MCF 10A (cell line): ENCODE measurements around the gene CAMK2G. TPM values are rescaled to one million over a fixed set of nuclear protein-coding genes. Genes with fewer than 3 reads are reported as not detected.

Source experiments
- BruUV-seq: library from RNA; stranded (reverse); fragments of 400-500 nt; replicated peaks from 2 replicates; lab custom pipeline; 2021; lab: Mats Ljungman, UMichigan
- CTCF ChIA-PET: fragments of 300-600 bp; sonication (Branson Sonifier 250); formaldehyde crosslinking; extraction: SDS; loops from one replicate; lab custom pipeline; 2021; ENCODE audit warnings: antibody characterized with exemption, inconsistent platforms; lab: Yijun Ruan, JAX
- POLR2A ChIA-PET: fragments of 300-600, 350-650 bp; sonication (Branson Sonifier 250); formaldehyde crosslinking; extraction: SDS; loops from one replicate; lab custom pipeline; 2020; ENCODE audit warnings: antibody characterized with exemption, inconsistent platforms; lab: Yijun Ruan, JAX
- DNase-seq: peaks from one replicate; pipeline ENCODE4 v3.0.0-alpha.2; 2018; ENCODE audit not compliant: unreplicated experiment
- H3K27ac Mint-ChIP-seq: one replicate; pipeline ENCODE4 v1.8.0; 2022; ENCODE audit warnings: mild to moderate bottlenecking, low read depth, mixed read lengths; ENCODE audit not compliant: unreplicated experiment
- H3K27me3 Mint-ChIP-seq: one replicate; pipeline ENCODE4 v1.8.0; 2022; ENCODE audit warnings: mixed read lengths; ENCODE audit not compliant: insufficient read depth, unreplicated experiment
- H3K36me3 Mint-ChIP-seq: one replicate; pipeline ENCODE4 v1.8.0; 2022; ENCODE audit warnings: mild to moderate bottlenecking, moderate library complexity, mixed read lengths; ENCODE audit not compliant: insufficient read depth, unreplicated experiment
- H3K4me1 Mint-ChIP-seq: one replicate; pipeline ENCODE4 v1.8.0; 2022; ENCODE audit warnings: mixed read lengths; ENCODE audit not compliant: insufficient read depth, unreplicated experiment
- H3K4me3 Mint-ChIP-seq: one replicate; pipeline ENCODE4 v1.8.0; 2022; ENCODE audit warnings: mild to moderate bottlenecking, moderate library complexity, mixed read lengths; ENCODE audit not compliant: unreplicated experiment
- H3K9me3 Mint-ChIP-seq: one replicate; pipeline ENCODE4 v1.8.0; 2022; ENCODE audit warnings: mixed read lengths; ENCODE audit not compliant: unreplicated experiment
- CTCF ChIP-seq: fragments of 200-600 bp; IDR thresholded peaks from one replicate; pipeline ENCODE4 v1.8.0; 2022; ENCODE audit warnings: antibody characterized with exemption, mild to moderate bottlenecking; ENCODE audit not compliant: unreplicated experiment
- intact Hi-C: fragments of 100-400 bp; cut with micrococcal nuclease; formaldehyde crosslinking; loops from 2 replicates; pipeline ENCODE4 v1.14.1; 2022
- total RNA-seq: library from RNA; stranded (reverse); gene quantifications from 2 replicates; pipeline ENCODE4 v1.2.3, GENCODE V29; 2022

The CAMK2G gene
- total RNA-seq, 1 experiment from 2014 or later: 10.9 TPM

DNA sequence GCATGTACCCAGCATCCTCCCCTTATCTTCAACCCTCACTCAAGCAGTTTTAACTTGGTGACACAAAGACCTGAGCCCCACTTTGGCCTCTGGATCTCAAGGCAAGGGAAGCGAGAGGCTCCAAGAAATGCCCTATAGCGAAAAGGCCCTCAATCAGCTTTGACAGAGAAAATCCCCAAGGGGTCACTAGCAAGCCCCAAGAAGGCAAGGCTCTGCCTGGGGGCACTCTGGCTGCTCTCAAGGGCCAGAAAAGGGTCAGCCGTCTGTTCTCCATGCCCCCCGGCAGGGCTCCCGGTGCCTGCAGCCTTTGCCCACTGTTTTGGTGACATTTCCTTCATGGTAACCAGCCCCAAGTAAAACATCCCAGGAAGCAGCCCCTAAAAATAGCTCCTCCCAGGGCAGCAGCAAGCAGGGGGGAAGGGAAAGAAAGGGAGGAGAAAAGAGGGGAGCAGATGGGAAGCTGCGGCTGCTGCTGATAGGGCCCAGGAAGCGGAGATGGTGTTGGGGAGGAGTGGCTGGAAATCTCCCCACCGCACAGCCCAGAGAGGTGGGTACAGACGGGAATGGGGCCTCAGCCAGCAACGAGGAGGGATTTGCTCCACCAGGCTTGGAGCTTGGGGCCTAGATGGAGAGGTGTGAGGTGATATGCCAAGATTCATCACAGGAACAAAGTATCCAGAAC, 7.1 kb downstream of the CAMK2G start:
- intact Hi-C loops: no loop called here
- no peaks in the 10 kb centered on the region for H3K27me3 Mint-ChIP-seq
- H3K9me3 Mint-ChIP-seq: no peaks in the 10 kb centered on the region
- no TSS peak for BruUV-seq
- H3K36me3 Mint-ChIP-seq: peaks cover 22% of the 10 kb centered on the region
- CTCF ChIA-PET: interaction anchor here (0.6 to 1.3 kb wide), 4 partner anchors 12 to 246 kb away, joined by 3 to 5 read pairs (median 3); no protein-coding TSS in a partner anchor
- DNase-seq: no peak
- TF ChIP-seq CTCF: no peak
- H3K27ac Mint-ChIP-seq: no peak overlapping the region
- POLR2A ChIA-PET: no interaction called here
- H3K4me3 Mint-ChIP-seq: no peak overlapping the region
- peaks cover 15% of the 10 kb centered on the region for H3K4me1 Mint-ChIP-seq

DNA sequence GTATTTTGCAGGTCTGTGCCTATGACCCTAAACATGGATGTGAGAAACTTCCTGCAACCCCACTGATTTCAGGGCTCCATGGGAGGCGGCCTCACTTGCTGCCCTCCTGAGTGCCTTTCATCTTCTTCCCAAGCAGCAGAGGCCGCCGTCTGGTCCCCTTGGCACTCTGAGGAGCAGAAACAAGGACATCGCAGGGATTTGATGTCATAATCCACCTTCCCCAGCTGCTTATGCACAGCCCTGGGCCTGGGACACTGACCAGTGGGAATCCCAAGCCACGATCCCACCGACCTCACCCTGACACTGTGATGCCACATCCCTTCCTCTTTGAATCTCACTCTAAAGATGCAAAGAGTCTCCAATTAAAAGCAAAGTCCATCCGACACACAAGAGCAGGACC, 7.7 kb downstream of the CAMK2G start:
- TF ChIP-seq CTCF: no peak
- CTCF ChIA-PET: interaction anchor here (0.6 to 1.8 kb wide), 5 partner anchors 13 to 119 kb away, joined by 3 to 5 read pairs (median 3); no protein-coding TSS in a partner anchor
- no peak overlapping the region for H3K4me3 Mint-ChIP-seq
- no peaks in the 10 kb centered on the region for H3K9me3 Mint-ChIP-seq
- peaks cover 9% of the 10 kb centered on the region for H3K4me1 Mint-ChIP-seq
- H3K36me3 Mint-ChIP-seq: peaks cover 16% of the 10 kb centered on the region
- H3K27ac Mint-ChIP-seq: no peak overlapping the region
- no TSS peak for BruUV-seq
- POLR2A ChIA-PET: no interaction called here
- H3K27me3 Mint-ChIP-seq: no peaks in the 10 kb centered on the region
- intact Hi-C loops: no loop called here
- DNase-seq: no peak

GRCh38 chr10:73865459-73866442, 8.6 kb downstream of the CAMK2G start:
- BruUV-seq: no TSS peak
- no peaks in the 10 kb centered on the region for H3K9me3 Mint-ChIP-seq
- H3K36me3 Mint-ChIP-seq: peaks cover 17% of the 10 kb centered on the region
- CTCF ChIA-PET: interaction anchor here (0.7 to 1.8 kb wide), 3 partner anchors 13 to 130 kb away, joined by 3 to 4 read pairs (median 3); no protein-coding TSS in a partner anchor
- H3K27ac Mint-ChIP-seq: peak overlapping the region; percentile 27
- H3K4me1 Mint-ChIP-seq: peaks cover under 1% of the 10 kb centered on the region
- no peak for TF ChIP-seq CTCF
- intact Hi-C loops: no loop called here
- H3K27me3 Mint-ChIP-seq: no peaks in the 10 kb centered on the region
- no peak overlapping the region for H3K4me3 Mint-ChIP-seq
- POLR2A ChIA-PET: no interaction called here
- no peak for DNase-seq

- peaks cover 24% of the 10 kb centered on the region for H3K36me3 Mint-ChIP-seq
- TF ChIP-seq CTCF: no peak
- peak overlapping the region; percentile 27 for H3K27ac Mint-ChIP-seq
- ChIA-PET POLR2A (no interaction called here), CTCF (interaction anchor here (1.8 kb wide), 1 partner anchor 14 kb away, joined by 4 read pairs; no protein-coding TSS in a partner anchor)
- no peaks in the 10 kb centered on the region for H3K4me1 Mint-ChIP-seq
- no peaks in the 10 kb centered on the region for H3K27me3 Mint-ChIP-seq
- no peak for DNase-seq
- no peaks in the 10 kb centered on the region for H3K9me3 Mint-ChIP-seq
- intact Hi-C loops: no loop called here
- no TSS peak for BruUV-seq
- no peak overlapping the region for H3K4me3 Mint-ChIP-seq
These were observed 9.3 kb downstream of the CAMK2G start for GRCh38 chr10:73865107-73865458.
